Activated CD4-positive, CD25-positive, alpha-beta regulatory T cell treated with anti-CD3 and anti-CD28 coated beads, Interleukin-2, amount 50 U/mL, for 24 hours (primary cell): ENCODE results near the gene TECTA.
"Not testable (repeated sequence)": the region's sequence is repeated elsewhere in the genome, so short reads cannot be mapped to it uniquely, and the experiment has no call there.

ENCODE experiments used
- ATAC-seq, 2 donors: fragments of 150-1000 bp; cut with Tn5 transposase; one replicate each; pipeline ENCODE4 v1.10.0; 2021; ENCODE audit warnings: mild to moderate bottlenecking in 1 of 2, moderate library complexity in 1 of 2

Gene TECTA

DNA sequence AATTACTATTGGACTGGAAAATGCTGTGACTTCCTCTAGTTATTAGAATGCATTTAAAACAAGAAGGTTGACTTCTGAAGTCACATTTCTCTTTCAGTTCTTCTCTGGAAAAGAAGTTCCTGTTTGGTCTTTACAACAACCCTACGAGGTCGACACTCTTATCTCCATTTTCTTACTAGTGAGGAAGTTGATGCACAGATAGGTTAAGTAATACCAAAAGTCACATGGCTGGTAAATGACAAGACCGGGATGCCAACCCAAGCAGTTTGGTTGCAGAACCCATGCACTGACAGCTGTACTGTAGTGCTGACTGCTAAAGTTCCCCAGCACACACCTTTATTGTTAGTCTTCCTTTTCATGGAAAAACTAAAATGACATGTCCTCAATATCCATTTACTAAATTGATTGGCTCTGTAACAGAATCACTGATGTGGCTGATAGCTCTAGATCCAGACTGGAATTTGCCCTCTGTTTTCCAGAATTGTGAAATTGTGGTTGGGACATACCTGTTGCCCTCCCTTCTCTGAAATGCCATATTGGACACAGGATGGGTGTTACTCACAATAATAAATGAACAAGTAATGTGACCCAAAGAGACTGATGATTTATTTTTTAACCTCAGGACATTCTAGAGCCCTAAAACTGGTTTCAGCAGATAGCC, 9.4 kb upstream of the TECTA start:
- ATAC-seq: no peak

DNA sequence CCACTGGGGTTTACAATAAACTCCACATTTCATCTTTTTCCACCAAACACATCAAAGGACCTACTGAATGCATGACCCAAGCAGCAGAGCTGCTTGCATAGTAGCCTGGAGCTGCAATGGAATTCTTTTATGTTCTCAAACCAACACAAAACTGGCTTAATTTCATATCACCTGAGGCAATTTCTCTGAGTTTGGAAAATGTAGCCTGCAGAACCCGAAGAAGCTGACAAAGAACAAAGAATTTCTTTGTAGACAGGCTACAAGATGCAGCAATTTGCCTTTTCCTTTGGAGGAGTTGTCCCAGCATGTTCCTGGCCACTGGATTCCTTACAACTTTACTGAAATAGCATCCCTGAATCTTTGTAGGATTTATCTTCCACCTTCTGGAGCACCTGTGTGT, 5.5 kb upstream of the TECTA start:
- no peak for ATAC-seq

DNA sequence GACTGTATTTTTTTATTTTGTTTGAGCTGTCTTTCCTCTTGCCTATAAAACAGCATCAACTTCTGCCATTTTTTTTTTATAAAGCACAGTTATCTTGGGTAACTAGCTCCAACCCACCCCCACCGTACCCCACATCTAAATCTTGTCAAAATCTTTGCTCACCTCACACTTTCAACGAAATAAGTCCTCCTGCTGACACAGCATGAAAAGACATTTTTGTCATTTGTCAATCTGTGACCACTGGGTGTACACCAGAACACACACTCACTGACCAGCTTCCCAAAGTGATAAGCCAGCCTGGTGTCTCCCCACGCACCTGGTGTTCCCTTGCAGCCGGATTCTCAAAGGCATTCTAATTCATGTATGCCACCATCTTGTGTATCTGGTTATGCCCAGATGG, 1.7 kb upstream of the TECTA start:
- ATAC-seq: no peak

DNA sequence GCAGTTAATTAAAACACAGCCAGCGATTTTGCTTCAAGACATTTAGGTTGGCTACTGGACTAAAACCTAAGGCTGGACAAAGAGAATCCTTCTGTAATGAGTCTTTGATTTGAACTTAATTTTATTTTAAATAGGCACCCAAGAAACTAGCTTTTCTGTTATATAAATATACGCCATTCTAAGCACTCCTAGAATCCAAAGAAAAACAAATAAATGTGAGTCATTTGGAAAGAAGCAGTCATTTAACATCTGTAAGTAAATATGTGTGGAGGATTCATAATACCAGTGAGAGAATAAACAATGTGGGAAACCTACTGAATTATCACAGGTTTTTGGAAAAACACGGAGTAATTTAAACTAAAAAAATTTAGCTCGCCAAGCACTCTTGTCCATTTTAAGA, 1.2 kb upstream of the TECTA start:
- ATAC-seq: no peak

DNA sequence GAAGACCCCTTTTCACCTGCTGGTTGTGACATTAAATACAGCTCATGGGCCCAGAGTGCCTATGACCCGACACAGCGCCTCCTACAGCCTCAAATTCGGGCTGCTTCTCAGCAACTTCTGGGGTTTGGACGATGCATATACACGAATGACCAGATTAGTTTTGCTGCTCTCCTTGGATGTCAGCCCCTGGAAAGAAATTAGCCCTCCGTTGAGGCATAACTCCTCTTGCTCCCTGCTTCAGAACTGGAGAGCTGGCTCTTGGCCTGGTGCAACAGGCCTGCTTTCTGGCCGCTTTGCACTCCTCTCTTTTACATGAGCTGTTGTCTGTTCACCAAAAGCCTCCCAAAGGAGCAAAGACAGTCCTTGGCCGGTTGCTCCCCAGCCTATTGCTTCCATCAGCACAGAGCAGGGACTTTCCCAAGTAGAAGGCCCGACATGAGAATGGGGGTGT, 3.3 kb downstream of the TECTA start:
- no peak for ATAC-seq

DNA sequence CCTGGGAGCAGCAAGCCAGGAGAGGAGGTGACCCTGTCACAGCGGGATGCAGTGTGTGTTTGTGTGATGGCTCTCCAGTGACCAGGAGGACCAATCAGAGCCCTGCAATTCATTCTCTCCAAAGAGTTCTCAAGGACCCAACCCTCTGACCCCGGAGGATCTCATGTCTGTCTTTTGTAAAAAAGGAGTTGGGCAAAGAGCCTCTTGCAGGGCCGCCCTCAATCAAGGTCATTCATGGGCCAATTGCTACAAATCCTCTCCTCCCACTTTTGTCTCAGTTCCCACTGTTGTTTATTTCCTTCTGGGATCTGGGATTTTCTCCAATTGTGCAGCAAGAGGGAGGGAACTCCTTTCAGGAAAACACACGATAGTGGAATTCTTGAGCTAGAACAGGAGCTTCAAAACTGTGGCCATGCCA, 4.0 kb downstream of the TECTA start:
- no peak for ATAC-seq

GRCh38 chr11:121105481-121106195, 4.6 kb downstream of the TECTA start:
- no peak for ATAC-seq

- no peak for ATAC-seq
Measured at GRCh38 chr11:121106812-121107211, 5.8 kb downstream of the TECTA start.

DNA sequence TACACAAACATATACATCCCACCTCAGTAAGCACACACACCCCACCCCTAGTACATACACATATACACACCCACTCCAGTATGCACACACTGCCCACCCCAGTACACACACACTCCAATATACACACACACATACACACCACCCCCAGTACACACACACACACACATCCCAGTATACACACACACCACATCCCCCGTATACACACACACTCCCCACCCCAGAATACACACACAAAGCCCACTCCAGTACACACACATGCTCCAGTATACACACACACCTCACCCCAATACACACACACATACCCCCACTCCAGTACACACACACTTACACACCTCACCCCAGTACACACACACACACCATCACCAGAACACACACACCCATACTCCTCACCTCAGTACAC, 7.4 kb downstream of the TECTA start:
- ATAC-seq: no peak

GRCh38 chr11:121109471-121109870, 8.4 kb downstream of the TECTA start:
- no peak for ATAC-seq

DNA sequence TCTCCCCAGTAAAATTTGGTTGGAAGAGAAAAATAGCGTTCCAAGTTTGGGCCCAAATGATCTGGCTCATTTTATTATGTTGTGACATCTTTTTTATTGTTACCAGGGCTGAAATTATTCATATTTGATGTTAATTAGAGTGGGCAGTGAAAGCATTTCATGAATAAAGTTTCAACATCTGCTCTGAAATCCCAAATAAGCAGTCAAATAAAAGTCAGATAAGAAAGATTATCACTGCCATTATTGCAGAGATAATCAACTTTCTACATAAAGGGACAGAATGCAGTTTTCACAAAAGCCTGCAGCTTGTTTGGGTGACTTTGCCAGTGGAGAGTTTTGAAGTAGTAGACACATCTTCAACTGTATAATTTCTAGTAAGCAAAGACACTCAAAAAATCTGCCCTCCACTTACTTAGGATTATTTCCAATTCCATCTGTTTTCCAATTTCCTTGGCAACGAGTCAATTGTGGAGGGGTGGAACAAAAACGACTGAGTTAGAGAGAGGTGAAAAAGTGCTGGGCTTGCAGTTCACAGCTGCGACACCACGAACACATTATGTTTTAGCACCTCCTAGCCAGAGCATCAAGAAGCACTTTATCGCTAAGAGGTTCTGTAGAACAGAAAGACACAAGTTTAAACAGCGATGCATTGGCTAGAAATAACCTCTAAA, 9.0 kb downstream of the TECTA start:
- ATAC-seq: no peak

DNA sequence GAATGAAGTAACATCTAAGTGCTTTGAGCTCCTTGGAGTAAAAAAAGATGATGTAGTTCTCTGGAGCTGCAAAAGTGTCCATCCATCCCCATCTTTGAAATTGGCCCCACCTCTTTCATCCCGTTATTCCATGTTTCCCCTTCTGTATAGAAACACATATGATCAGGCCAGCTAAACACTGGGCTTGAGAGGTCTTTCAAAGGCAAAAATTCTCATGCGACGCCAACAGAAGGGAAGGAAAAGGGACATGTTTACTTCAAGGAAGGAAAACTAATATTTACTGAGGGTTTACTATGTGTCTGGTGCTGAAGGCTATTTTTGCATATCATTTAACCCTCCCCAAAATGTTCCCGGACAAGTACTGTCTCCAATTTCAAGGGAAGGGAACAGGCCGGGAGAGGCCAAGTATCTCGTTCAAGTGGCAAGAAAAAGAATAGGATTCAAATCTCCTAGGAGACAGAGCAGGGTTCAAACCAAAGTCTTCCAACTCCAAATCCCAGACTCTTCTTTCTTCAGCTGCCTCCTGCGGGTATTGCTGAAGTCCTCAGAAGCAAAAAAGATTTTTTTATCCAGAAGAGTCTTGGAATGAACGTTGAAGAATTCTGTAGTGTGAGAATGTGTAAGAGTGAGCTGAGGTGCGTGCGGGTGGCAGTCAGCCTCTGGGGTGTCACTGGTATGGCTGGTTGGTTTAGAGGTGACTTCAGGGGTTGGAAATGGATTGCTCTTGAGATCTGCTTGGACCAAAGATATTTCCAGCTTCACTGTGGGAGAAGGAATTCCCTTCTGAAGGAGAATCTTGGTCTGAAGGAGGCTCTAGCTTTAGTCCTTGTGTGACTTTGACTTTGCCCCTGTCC, 10.1 kb downstream of the TECTA start:
- no peak for ATAC-seq

DNA sequence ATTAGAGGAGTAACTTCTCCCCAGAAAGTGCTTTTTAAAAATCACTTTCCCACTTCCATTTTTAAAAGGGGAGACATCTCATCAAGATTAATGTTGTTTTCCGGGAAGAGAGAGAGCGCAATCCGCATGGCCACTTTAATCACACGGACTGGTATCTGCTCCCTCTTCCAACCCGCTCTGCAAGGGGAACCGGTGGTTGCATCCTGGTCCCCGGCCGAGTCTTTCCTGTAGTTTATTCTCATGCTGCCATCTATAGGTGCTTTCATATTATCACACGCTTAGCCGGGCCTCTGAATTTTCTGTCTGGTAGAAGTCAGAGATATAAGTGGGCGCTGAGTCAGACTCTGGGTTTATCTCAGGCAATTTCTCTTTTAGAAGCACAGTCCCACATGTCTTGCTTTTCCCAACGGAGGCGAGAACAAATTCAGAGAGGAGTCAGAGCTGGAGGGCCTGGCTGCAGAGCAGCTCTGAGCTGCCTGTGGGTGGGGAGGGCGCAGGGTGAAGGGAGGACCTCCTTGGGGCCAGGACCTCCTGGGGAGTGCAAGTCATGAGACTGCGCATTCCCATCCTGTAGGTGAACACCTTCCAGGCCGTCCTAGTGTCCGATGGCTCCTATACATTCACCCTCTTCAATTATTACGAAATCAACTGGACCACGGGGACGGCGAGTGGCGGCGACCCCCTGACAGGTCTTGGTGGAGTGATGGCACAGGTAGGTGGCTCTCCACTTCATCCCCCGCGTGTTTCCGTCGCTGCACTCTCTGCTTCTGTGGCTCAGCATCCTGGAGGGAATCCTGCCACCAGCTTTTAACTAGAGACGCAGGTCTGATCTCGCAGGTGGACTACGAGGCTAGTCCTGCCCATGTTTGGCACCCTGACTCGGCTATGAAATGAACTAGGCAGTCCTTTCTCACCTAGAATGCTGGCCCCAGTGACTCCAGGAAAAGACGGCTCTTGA, 11.7 kb downstream of the TECTA start:
- peak; percentile 36 to 38 for ATAC-seq

DNA sequence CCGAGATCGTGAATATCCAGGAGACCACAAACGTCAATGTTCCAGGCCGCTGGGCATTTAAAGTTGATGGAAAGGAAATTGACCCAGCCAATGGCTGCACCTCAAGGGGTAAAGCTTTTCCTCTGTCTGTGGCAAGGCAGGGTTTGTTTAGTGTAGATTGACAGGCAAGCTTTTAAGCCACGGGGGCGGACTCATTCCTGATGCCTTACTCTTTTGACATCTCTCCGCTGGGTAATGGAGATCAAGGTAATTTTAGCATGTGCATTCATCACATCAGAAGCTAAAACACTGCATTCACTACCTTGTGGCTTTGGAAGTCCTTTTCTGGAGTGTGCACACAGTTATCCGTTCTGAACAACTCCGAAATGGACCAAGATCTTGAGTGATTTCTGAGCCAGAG, 12.6 kb downstream of the TECTA start:
- no peak for ATAC-seq

DNA sequence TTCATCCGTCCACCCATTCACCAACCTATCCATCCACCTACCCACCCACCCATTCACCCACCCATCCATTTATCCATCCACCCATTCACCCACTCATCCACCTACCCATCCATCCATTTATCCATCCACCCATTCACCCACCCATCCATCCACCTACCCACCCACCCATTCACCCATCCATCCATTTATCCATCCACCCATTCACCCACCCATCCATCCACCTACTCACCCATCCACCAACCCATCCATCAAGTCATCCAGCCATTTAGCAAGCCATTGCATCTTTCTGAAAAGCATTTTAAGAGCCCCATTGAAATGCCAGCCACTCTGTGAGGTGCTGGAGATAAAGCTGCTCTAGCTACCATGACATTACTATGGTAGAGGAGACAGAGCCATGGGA, 14.0 kb downstream of the TECTA start:
- not testable (repeated sequence) for ATAC-seq

- ATAC-seq: no peak
Measured at GRCh38 chr11:121117788-121118187, 16.7 kb downstream of the TECTA start.

GRCh38 chr11:121119440-121119839, 18.4 kb downstream of the TECTA start:
- no peak for ATAC-seq

DNA sequence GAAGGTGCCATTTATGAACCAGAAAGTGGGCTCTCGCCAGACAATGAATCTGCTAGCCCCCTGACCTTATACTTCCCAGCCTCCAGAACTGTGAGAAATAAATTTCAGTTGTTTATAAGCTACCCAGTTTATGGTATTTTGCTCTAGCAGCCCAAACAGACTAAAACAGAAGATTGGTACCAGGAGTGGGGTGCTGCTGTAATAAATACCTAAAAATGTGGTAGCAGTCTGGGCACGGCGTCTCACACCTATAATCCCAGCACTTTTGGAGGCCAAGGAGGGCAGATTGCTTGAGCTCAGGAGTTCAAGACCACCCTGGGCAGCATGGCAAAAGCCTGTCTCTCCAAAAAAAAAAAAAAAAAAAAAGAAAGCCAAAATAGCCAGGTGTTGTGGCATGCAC, 21.3 kb downstream of the TECTA start:
- no peak for ATAC-seq

DNA sequence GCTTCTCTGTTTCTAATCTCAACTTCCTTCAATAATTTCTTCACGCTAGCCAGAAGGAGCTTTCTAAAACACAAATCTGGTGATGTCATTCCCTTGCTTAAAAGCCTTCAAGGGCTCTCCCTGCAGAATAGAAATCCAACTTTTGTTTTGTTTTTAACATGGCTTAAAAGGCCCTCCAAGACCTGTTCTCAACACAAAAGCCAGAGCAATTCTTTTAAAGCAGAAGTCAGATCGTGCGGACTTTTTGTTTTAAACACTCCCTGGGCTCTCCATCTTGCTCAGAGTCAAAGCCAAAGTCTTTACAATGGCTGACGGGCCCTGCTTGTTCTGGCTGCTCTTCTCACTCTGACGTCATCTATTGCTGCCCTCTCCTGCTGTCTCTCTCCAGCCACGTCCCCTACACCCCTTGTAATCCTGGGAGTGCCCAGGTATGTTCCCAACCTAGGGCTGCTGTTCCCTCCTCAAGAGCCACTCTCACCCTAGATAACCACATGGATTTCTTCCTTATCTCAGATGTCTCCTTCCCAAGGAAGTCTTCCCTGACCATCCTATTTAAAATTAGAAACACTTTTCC, 22.5 kb downstream of the TECTA start:
- ATAC-seq: no peak

DNA sequence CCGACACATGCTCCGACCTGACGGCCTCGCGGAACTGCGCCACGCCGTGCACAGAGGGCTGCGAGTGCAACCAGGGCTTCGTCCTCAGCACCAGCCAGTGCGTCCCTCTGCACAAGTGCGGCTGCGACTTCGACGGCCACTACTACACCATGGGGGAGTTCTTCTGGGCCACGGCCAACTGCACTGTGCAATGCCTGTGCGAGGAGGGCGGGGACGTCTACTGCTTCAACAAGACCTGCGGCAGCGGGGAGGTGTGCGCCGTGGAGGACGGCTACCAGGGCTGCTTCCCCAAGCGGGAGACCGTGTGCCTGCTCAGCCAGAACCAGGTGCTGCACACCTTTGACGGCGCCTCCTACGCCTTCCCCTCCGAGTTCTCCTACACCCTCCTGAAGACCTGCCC, 26.8 kb downstream of the TECTA start:
- no peak for ATAC-seq
